Renal cortical epithelial cell (primary cell): Measurements from ENCODE around the gene DYRK2. TPM values are rescaled to one million over a fixed set of nuclear protein-coding genes. Genes with fewer than 3 reads are reported as not detected.

ENCODE experiments used
- DNase-seq: peaks from one replicate; pipeline ENCODE4 v3.0.0-alpha.2; 2011; ENCODE audit warnings: low read depth
- total RNA-seq: library from RNA; depleted of rRNA; stranded (reverse); fragments of >200 nt; gene quantifications from 2 replicates; pipeline ENCODE4 v1.2.3, GENCODE V29; 2014

Gene DYRK2
- total RNA-seq, 1 donor from 2014 or later, result 81.7 TPM

DNA sequence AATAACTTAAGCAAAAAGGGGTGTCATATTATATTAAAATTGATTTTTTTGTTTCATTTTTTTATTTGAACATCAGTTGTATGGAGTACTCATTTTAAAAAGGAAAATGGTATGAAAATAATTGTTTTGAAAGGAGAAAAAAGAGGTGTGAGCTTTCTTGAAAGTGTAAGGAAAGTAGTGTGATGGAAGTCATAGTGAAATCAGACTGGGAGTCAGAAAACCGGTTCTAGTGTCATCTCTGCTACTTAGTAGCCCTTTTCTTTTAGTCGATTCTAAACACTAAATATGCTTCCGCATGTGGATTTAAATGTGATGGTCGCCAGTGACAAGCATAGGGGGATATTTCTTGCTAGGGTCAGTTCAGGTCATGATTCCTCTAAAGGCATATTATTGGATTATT lies 1.8 kb upstream of the DYRK2 start:
- no peak for DNase-seq

DNA sequence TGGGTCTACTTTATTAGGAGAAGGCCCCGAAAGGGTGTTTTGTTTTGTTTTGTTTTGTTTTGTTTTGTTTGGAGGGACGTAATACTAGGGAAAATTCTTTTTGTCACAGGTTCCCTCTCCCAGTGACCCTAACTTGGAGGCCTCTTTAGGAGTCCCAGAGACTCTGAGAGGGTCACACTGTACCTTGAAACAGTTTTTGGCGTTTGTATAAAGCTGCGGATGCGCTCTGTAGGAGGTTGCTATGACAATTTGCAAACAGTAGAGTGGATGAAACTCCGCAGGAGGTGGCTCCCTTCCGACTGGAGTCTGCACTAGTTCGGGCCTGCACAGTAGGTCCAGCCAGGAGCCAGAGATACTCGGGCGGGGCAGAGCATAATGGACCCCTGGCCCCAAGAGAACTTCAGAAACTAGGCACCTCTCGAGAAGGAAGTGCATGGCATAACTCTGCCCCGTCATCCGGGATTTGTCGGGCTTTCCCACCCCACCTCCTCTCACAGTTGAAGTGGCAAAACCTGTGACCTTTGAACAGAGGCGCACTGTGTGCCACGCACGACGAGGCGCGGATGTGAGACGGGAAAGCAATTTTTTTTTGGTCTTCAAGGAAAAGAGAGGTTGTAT lies 1.3 kb upstream of the DYRK2 start:
- no peak for DNase-seq

DNA sequence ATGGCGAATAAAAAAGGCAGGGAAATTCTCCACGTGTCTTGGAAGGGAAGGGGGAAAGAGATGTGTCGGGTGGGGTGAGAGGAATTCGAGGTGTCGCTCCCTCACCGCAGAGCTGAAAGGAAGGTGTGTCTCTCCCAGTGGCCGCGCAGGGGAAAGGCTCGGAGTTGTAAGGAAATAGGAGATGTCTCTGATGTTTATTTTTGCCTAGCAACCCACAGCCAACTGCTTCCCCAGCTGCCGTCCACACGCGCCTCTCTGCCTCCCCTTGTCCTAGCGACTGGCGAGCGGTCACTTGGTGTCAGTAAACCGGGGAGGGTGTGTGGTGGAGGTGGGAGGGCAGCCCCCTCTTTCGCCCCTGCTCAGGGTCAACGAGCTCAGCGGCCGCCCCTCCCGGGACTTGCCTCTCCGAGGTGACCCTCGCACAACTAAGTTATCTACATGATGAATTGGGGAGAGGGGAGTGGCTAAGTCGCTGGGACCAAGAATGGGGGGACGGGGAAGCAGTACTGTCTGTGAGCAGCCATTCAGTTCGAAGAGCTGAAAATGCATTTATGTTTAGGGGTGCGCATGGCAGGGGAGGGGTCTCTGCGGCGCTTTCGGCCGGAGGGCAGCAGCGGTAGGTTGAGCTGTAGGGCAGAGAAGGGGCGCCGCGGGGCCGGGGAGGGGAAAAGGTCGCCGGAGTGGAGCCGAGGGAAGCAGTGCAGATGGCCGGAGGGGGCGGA lies 585 bp upstream of the DYRK2 start:
- DNase-seq, result peak; percentile 90

DNA sequence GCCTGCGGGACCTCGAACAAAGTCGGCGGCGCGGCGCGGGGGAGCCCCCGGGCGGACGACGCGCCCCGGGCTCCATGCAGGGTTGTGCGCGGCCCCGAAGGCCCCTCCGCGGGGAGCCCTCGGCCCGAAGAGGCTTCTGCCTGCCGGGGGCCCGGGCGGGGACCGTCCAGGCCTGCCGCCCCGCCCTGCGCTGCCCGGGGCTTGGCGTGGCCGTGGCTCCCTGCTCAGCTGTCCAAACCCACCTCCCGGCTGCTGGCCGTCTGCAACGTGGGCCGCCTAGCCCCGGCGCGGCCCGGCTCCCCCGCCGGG lies 670 bp downstream of the DYRK2 start:
- DNase-seq, result no peak

DNA sequence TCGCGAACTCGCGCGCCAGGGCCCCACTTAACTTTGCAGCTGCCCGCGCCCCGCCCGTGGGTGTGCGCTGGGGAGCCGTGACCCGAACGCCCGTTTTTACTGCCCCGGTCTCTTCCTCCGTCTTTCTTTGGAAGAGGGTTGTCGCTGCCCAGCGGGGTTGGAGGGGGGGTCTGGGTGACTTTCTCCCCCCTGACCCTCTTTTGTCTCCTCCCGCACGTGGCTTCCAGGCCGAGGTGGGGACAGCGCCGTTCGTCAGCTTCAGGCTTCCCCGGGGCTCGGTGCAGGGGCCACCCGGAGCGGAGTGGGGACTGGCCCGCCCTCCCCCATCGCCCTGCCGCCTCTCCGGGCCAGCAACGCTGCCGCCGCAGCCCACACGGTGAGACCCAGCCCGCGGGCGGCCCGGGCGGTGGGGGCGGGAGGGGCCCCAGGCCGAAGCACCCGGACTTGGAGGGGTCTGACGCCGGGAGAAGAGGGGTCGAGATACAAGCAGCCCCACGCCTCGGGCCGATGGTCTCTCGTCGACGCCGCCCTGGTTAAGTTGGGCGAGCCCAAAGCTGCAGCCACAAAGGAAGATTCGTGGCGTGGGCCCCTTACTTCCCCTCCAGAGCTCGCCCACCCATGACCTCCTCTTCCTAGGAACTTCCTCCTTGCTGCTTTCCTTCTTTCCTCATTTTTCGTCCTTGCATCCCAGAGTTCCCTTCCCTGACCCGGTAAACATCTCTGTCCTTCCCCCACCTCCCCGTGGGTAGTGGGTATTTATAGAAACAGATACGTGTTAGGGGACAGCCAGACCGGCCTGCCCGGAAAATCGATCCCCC lies 1.2 kb downstream of the DYRK2 start:
- no peak for DNase-seq

DNA sequence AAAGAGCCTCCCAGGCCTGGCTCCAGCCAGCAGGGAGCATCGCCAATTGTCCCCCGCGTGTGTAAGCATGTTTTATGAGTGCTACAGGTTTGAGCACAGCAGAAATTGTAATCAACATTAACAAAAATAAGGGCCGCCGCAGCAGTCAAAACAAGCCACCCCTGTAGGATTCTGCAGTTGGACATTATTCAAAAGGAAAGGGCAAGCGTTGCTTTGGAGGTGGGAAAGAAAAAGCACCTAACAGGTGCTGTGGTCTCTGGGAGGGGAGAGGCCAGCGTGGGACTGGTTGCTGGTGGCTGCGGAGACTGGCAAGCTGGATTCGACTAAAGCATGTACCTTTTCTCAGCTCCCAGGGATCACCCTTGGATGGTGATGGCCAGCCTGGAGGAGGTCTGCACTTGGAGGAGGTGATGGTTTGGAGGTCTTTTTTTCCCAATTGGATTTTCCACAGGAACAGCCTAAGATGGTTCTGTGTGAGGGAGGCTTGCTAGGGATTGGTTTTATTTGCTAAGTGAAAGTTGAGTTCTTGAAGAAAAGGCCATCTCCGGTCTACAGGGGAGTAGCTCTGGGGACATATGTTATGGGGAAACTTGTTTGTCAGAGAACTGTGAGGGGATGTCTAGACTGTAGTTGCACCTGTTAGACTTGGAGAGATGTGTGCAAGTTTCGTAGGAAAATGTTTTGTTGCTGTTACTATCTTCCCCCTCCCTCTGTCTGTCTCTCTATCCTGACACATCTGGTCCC lies 2.0 kb downstream of the DYRK2 start:
- no peak for DNase-seq

DNA sequence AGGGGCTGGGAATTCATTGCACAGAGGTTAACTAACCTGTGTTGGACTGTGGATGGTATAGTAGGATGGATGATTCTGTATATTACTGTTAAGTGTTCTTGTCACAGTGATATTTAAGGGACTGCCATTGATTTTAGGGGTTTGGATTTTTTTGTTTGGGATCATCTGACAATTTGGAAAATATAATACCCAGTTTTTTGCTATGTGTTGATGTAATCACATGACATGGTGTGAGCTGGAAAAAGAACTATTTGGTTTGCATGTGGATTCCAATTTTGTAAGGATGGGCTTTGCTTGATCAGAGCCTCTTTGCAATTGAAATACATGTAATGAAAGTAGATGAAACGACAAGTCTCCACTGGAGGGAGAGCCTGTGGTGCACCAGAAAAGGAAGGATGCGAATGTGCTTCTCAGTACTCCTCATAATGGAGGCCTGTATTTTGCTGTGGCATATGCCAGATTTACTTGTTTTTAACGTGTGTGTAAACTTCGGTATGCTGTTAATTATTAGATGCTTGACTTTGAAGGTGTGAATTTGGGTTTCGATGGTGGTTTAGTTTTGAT lies 2.7 kb downstream of the DYRK2 start:
- DNase-seq, result peak; percentile 52

DNA sequence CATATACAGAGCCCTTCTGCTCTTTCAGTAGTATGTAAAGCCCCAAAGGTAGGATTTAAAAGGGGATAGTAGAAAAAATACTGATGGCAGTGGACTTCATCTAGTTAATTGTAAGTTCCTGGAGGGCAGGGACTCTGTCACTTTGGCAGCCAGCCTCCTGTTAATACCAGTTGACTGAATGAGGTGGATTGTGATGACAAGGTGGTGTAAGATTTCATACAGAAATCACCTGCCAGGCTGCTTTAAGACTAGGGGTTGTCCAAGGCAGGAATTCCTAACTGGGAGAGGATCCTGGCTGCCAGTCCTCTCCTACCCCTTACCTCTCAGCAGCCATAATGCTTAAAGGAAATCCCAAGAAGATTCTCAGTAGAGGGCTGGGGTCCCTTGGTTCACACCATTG lies 7.3 kb downstream of the DYRK2 start:
- no peak for DNase-seq

DNA sequence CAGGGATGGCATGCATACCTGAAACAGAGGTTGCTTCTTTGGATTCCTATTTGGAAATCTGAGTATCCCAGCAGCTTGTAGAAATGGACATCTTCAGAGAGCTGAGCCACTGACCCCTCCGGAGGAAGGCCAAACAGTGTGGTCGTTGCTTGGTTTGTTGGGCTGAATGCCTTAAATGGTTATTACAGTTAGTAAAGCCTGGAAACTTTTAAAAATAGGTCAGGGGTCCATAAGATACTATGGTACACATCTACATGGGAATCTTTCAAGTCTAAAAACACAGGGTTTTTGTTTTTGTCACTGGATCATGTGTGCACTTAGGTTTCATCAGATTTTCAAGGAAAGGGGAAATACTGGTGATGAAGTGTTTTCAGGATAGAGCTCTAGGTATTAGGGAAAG lies 7.7 kb downstream of the DYRK2 start:
- no peak for DNase-seq

DNA sequence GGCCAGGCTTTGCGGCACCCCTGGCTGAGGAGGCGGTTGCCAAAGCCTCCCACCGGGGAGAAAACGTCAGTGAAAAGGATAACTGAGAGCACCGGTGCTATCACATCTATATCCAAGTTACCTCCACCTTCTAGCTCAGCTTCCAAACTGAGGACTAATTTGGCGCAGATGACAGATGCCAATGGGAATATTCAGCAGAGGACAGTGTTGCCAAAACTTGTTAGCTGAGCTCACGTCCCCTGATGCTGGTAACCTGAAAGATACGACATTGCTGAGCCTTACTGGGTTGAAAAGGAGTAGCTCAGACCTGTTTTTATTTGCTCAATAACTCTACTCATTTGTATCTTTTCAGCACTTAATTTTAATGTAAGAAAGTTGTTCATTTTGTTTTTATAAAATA lies 9.9 kb downstream of the DYRK2 start:
- DNase-seq, result no peak

DNA sequence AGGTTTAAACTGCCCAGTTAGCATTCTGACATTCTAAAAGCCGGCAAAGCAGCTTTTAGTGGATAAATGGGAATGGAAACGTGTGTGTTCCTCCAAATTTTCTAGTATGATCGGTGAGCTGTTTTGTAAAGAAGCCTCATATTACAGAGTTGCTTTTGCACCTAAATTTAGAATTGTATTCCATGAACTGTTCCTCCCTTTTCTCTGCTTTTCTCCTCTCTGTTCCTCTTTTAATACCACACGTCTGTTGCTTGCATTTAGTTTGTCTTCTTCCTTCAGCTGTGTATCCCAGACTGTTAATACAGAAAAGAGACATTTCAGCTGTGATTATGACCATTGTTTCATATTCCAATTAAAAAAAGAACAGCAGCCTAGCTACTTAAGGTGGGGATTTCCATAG lies 10.7 kb downstream of the DYRK2 start:
- DNase-seq, result no peak

DNA sequence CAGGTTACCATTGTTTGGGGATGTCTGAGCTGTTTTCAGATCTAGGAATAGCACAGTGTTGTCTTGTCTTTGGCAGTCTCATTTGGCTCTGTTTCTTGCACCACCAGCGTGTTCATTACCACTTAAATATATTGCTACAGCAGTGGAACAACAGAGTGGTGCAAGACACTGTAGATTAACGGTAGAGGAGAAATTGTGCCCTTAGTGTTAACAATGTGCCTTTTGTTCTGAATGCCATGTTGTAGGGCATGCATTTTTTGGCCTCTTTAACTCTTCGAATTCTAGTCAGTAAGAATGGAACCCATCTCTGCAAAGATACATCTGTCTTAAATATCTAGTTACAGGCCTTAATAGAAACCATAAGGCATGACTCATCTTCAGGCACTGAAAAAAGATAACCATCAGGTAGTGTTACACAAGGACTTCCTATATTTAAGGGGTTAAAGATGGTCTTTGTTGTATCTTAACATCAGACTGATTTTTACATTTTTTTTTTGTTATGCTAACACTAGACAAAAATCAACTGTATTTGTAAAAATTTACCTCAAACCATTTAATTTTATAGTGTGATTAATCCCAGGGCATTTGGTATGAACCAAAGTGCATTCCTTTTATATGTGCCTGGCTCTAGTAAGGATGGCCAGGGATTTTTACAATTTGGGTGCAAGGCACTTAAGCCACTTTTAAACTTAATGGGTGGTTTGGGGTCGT lies 12.9 kb downstream of the DYRK2 start:
- no peak for DNase-seq

DNA sequence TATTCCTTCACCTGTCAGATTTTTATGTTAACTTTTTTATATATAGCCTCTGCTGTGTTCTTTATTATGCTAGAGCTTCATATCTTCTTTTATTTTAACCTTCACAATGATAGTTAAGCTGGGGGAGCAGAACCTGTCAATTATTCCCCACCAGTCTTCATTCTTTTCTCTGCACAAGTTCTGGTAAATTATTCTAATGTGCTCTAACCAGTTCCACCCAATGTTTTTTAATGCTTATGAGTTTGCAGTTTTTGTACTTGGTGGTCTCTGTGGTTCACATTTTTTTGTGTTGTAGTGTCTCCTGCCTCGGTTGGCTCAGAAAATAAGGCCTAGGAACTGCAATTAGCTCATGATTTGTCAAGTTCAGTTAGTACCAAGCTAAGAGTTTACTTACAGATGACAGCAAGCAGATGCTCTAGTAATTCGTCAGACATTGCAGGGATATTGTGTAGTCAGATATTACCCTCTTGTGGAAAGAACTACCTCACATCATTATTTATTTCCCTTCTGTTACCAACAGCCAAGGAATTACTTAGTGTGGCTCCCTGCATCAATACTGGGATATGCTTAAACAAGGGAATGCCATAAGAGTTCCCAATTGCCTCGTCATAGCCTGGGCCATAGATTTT lies 14.5 kb downstream of the DYRK2 start:
- peak; percentile 53 for DNase-seq

DNA sequence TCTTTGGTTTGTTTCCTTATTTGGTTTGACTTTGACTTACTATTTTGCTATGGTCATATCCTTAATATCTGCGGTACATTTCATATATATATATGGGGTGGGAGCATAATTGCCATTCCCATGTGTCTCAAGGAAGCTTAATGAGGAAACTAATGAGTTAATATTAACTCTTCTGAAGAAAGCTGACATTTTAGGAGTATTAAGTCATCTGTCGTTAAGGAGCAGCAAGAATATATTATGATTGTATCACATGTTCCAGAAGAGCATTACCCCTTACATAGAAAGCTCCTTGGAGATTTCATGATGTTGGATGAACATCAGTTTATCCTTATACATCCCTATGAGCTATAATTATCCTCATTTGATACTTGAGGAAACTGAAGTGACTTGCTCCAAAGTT lies 15.6 kb downstream of the DYRK2 start:
- peak; percentile 49 for DNase-seq

DNA sequence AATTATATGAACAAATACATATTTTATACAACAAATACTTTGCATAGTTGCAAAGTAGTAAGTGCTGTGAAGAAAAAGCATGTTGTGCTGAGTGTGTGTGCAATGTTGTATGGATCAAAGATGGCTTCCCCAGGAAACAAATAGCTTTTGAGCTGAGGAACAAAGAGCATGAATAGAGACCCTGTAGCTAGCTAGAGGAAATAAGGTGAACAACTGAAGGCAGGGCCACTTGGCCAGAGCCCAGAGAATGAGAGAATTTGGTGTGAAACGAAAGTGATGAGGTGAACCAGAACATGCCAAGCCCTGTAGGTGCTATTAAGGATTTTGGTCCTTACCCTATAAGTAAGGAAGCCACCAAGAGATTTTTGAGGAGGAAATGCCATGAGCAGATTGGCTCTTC lies 17.1 kb downstream of the DYRK2 start:
- DNase-seq, result no peak

DNA sequence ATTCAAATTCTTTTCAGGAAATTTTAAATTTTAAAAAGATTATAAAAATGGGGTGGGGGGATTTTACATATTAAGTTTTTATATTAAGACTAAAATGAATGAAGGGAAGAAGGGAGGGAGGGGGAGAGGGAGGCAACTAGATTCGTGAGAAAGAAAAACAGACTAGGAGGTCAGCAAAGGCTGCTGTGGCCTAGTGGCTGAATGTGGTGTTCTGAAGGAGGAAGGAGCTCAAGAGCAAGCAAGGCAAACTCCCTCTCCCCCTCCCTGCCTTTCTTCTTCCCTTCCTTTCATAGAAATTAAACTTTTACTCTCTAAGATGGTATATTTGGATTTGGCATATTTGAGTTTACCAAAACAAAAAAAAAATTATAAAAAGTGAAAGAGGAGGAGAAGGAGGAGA lies 18.1 kb downstream of the DYRK2 start:
- DNase-seq, result no peak

DNA sequence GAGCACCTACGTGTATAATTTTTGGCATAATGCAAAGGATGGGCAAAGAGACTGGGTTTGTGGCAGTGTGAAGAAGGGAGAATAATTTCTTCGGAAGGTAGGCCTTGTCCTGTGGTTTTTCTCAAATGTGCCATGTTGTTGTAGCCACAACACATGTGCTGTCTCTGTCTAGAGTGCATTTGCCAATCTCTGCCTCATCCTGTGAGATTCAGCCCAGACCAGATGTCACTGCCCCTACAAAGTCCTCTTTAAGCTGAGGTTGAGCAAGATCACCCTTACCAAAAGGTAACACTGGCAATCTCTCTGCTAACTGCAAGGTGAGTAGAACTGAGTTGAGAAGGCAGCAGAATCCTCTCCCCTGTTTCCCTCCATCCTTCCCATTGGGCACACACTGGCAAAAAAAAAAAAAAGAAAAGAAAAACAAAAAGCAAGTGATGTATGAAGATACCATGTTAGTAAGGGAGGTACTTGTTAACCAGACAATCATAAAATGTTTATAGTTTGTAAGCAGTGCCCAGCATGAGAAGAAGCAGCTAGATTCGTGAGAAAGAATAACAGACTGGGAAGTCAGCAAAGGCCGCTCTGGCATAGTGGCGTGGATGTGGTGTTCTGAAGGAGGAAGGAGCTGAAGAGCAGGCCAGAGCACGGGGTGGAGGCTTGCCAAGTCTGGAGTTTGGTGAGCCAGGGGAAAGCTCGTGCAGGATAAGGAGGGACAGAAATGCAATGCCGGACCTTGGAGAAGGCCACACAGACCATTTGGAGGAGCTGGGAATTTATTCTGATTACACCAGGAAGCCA lies 18.9 kb downstream of the DYRK2 start:
- no peak for DNase-seq

DNA sequence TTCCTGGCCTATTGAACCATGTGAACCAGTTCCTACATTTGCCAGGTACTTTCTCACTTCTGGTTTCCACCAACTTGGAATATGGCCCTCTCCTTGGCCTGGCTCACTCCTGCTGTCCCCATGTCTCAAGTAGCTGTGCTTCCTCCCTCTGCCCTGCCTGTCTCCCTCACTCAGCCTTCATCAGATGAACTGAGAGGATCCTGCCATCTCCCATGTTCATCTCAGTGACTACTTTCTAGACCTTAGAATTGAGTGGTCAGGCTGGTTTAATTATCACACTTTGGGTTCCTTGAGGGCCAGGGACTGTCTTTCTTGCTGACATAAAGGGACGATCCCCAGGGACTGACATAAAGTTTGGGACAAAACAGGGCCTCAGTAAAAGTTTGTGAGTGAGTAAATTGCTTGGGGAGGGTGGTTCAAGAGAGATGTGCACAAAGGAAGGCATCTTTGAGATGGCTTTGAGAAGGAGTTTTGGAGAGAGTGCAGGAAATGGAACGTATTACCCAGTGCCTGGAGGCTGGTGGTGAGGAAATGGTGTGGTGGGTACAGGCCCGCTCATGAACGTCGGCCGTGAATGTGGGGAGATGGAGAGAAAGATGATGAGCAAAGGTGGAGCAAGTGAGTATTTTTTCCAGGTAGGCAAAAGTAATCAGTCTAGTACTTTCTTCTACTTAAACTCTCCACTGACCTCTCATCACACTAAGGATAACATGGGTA lies 20.8 kb downstream of the DYRK2 start:
- DNase-seq, result no peak

DNA sequence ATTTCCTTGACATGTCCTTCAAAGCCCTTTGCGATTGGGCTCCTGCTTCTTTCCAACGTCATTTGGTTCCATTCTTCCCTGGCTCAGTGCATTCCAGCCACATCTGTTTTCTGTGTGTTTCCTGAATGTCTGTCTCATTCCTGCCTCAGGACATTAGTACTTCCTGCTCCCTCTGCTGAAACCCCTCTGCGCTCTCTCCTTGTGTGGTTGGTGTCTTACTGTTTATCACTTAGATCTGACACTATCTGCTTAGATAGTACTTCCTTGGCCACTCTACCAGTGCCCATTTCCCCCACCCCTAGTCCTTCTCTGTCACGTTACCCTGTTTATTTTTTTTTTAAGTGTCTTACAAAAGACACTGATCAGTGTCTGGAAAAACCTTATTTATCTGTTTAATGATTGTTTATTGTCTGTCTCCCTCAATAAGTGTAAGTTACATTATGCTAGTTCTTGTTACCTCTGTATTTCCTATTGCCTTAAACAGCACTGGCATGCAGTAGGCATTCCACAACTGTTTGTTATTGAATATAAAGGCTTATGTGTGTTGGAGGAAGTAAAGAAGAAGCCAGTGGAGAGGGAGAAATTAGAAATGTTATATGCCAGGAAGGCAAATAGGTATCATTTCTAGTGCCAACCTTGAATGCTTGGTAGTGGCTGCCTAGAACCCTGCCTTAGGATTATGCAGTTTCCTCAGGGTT lies 21.5 kb downstream of the DYRK2 start:
- DNase-seq, result no peak
